IPS-20b (cell line): Measurements from ENCODE around the gene GKAP1.

Source experiments
- H3K27ac ChIP-seq: one replicate; pipeline ENCODE4 v1.5.1; 2013; ENCODE audit warnings: low read length
- H3K27me3 ChIP-seq: 2 replicates; pipeline ENCODE4 v1.6.1; 2013; ENCODE audit warnings: mild to moderate bottlenecking, low read length, inconsistent platforms; ENCODE audit not compliant: insufficient read depth
- H3K36me3 ChIP-seq: 2 replicates; pipeline ENCODE4 v1.6.1; 2013; ENCODE audit warnings: low read depth, mild to moderate bottlenecking, inconsistent platforms, low read length, moderate library complexity; ENCODE audit not compliant: insufficient read depth
- H3K4me1 ChIP-seq: 2 replicates; pipeline ENCODE4 v1.6.1; 2013; ENCODE audit warnings: mild to moderate bottlenecking, control low read depth, inconsistent platforms, low read length, moderate library complexity; ENCODE audit not compliant: insufficient read depth
- H3K4me3 ChIP-seq: 2 replicates; pipeline ENCODE4 v1.5.1; 2013; ENCODE audit warnings: mild to moderate bottlenecking, low read length, inconsistent platforms
- H3K9ac ChIP-seq: 2 replicates; pipeline ENCODE4 v1.6.1; 2013; ENCODE audit warnings: low read depth, mild to moderate bottlenecking, inconsistent platforms, low read length, moderate library complexity
- H3K9me3 ChIP-seq: 2 replicates; pipeline ENCODE4 v1.6.1; 2013; ENCODE audit warnings: mild to moderate bottlenecking, low read depth, low read length, inconsistent platforms; ENCODE audit not compliant: insufficient read depth

The GKAP1 gene

GRCh38 chr9:83701286-83701685 lies 116.3 kb downstream of the GKAP1 start:
- Histone ChIP-seq H3K4me1 (no peaks in the 10 kb centered on the region), H3K27ac (no peak overlapping the region)

GRCh38 chr9:83699615-83700014 lies 118.0 kb downstream of the GKAP1 start:
- H3K36me3 ChIP-seq = no peaks in the 10 kb centered on the region
- H3K27me3 ChIP-seq = no peaks in the 10 kb centered on the region
- H3K9ac ChIP-seq = no peak overlapping the region
- no peaks in the 10 kb centered on the region for H3K4me1 ChIP-seq
- H3K9me3 ChIP-seq = no peaks in the 10 kb centered on the region
- H3K27ac ChIP-seq = no peak overlapping the region
- no peak overlapping the region for H3K4me3 ChIP-seq

More at GRCh38 chr9:83701286-83701685, 116.3 kb downstream of the GKAP1 start:
- H3K9me3 ChIP-seq = no peaks in the 10 kb centered on the region
- no peak overlapping the region for H3K9ac ChIP-seq
- H3K36me3 ChIP-seq = no peaks in the 10 kb centered on the region
- no peak overlapping the region for H3K4me3 ChIP-seq
- no peaks in the 10 kb centered on the region for H3K27me3 ChIP-seq

DNA sequence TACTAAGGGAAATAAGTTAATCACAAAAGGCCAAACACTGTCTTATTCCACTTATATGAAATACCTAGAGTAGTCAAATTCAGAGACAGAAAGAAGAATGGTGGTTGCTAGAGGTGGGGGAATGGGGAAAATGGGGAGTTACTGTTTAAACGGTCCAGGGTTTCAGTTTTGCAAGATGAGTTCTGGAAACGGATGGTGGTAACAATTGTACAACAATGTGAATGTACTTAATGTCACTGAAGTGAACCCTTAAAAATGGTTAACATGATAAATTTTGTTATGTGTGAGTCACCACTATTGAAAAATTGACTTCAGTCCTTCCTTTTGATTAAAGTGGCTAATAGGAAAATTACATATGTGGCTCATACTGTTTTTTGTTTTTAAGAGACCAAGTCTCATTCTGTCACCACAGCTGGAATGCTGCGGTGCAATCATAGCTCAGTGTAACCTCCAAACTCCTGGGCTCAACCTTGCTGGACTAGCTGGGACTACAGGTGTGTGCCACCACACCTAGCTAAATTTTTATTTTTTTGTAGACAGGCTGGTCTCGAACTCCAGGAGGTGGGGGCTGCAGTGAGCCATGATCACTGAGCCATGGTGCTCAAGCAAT lies 118.5 kb downstream of the GKAP1 start:
- Histone ChIP-seq H3K4me3 (no peak overlapping the region), H3K9ac (no peak overlapping the region), H3K9me3 (no peaks in the 10 kb centered on the region), H3K27me3 (no peaks in the 10 kb centered on the region), H3K27ac (no peak overlapping the region), H3K36me3 (no peaks in the 10 kb centered on the region), H3K4me1 (no peaks in the 10 kb centered on the region)

DNA sequence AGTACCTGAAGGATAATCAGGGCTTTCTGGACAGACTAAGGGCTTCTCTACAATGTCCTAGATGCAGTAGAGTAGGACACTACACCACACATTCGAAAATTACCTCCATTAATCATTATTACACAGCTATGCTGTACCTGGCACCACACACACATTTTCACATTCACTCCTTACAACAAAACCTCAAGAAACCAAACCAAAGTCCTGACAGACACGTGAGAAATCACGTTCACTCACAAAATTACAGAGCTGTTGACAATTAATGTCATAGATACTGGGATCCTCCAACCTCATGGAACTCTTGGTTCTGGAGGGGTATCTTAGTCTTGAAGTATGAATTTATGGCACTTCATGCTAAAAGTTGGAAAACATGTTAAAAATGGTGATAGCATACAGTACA lies 126.1 kb downstream of the GKAP1 start:
- Histone ChIP-seq H3K27ac (no peak overlapping the region), H3K9ac (no peak overlapping the region), H3K27me3 (no peaks in the 10 kb centered on the region), H3K4me3 (no peak overlapping the region), H3K9me3 (no peaks in the 10 kb centered on the region), H3K36me3 (no peaks in the 10 kb centered on the region), H3K4me1 (no peaks in the 10 kb centered on the region)
